Uterus (tissue), 4 donors: ENCODE measurements around the gene SLC7A5. TPM values are rescaled to one million over a fixed set of nuclear protein-coding genes. Genes with fewer than 3 reads are reported as not detected.

ENCODE experiments used
- DNase-seq, 2 donors: peaks; one replicate each; pipeline ENCODE4 v3.0.0-alpha.2; 2019 to 2020
- H3K27ac ChIP-seq, 2 donors: fragments of 200-600 bp; sonication (generic); 1 replicate in 1 of 2; 2 replicates in 1 of 2; pipeline ENCODE4 v1.5.1; 2016 to 2018
- H3K27me3 ChIP-seq, 2 donors: fragments of 200-600 bp; sonication (generic); one replicate each; pipeline ENCODE4 v1.5.1; 2018 to 2019; ENCODE audit warnings: control low read depth in 1 of 2
- H3K36me3 ChIP-seq, 2 donors: fragments of 200-600 bp; sonication (generic); one replicate each; pipeline ENCODE4 v1.5.1; 2019; ENCODE audit warnings: control low read depth in 1 of 2
- H3K4me1 ChIP-seq, 2 donors: fragments of 200-600 bp; sonication (generic); one replicate each; pipeline ENCODE4 v1.5.1; 2018 to 2019; ENCODE audit warnings: control low read depth in 1 of 2
- H3K4me3 ChIP-seq, 2 donors: fragments of 200-600 bp; sonication (generic); 1 replicate in 1 of 2; 2 replicates in 1 of 2; pipeline ENCODE4 v1.5.1; 2018 to 2019; ENCODE audit warnings: mild to moderate bottlenecking in 1 of 2
- H3K9me3 ChIP-seq, 2 donors: fragments of 200-600 bp; sonication (generic); one replicate each; pipeline ENCODE4 v1.5.1; 2019; ENCODE audit warnings: control low read depth in 1 of 2
- CTCF ChIP-seq, 4 experiments: fragments of 200-600 bp in 2 of 4; fragments of 450-650 bp in 2 of 4; sonication (generic) in 2 of 4; IDR thresholded peaks; one replicate each; pipeline ENCODE4 v1.5.1; 2016 to 2019; ENCODE audit warnings: antibody characterized with exemption in 4 of 4, mild to moderate bottlenecking in 2 of 4, moderate library complexity in 1 of 4
- POLR2A ChIP-seq, 2 donors: fragments of 450-650 bp; IDR thresholded peaks; one replicate each; pipeline ENCODE4 v1.6.1; 2016; ENCODE audit warnings: antibody characterized with exemption in 2 of 2, mild to moderate bottlenecking in 1 of 2, moderate library complexity in 1 of 2
- intact Hi-C: fragments of 100-400 bp; cut with DNase I; formaldehyde crosslinking; loops from one replicate; pipeline ENCODE4 v1.15.1; 2023; ENCODE audit warnings: low total_unique reads
- total RNA-seq, 4 donors: library from RNA; depleted of rRNA in 3 of 4; stranded (reverse); fragments of >200 nt in 3 of 4; gene quantifications; one replicate each; pipeline versions ENCODE4 v1.1.0 to v1.2.4, GENCODE V29; 2014 to 2023
- donor health status: DM: yes; HTN: yes; CAD: no.

SLC7A5 gene
- total RNA-seq, 4 donors from 2014 or later: 0.88 to 2.0 (median 1.3) TPM; not detected in 1

GRCh38 chr16:87854907-87855683, 14.2 kb downstream of the SLC7A5 start:
- no peak for DNase-seq
- no peaks in the 10 kb centered on the region for H3K36me3 ChIP-seq
- no peaks in the 10 kb centered on the region for H3K9me3 ChIP-seq
- no peak for TF ChIP-seq POLR2A (IDR thresholded peaks at IDR 0.05)
- no peak for TF ChIP-seq CTCF (IDR thresholded peaks at IDR 0.05)
- H3K27me3 ChIP-seq: no peaks in the 10 kb centered on the region
- intact Hi-C loops: no loop called here
- no peak overlapping the region for H3K27ac ChIP-seq
- no peak overlapping the region for H3K4me3 ChIP-seq
- no peaks in the 10 kb centered on the region for H3K4me1 ChIP-seq

- peak overlapping the region; percentile 16 to 28 for H3K4me3 ChIP-seq
- H3K27ac ChIP-seq: no peak overlapping the region
- intact Hi-C loops: no loop called here
Measured at GRCh38 chr16:87854053-87854906, 15.0 kb downstream of the SLC7A5 start.

GRCh38 chr16:87853411-87854052, 15.8 kb downstream of the SLC7A5 start:
- peak overlapping the region in 1 of 2 donors; percentile 59 for H3K27ac ChIP-seq

More at GRCh38 chr16:87854053-87854906, 15.0 kb downstream of the SLC7A5 start:
- Histone ChIP-seq H3K27me3 (no peaks in the 10 kb centered on the region), H3K9me3 (no peaks in the 10 kb centered on the region), H3K36me3 (no peaks in the 10 kb centered on the region), H3K4me1 (no peaks in the 10 kb centered on the region)
- DNase-seq: no peak
- TF ChIP-seq CTCF (IDR thresholded peaks at IDR 0.05) (no peak), POLR2A (IDR thresholded peaks at IDR 0.05) (no peak)

GRCh38 chr16:87851601-87852000, 17.7 kb downstream of the SLC7A5 start:
- intact Hi-C loops: no loop called here
- Histone ChIP-seq H3K27ac (no peak overlapping the region), H3K4me1 (no peaks in the 10 kb centered on the region)

More at GRCh38 chr16:87853411-87854052, 15.8 kb downstream of the SLC7A5 start:
- Histone ChIP-seq H3K4me3 (peak overlapping the region; percentile 16 to 28), H3K36me3 (no peaks in the 10 kb centered on the region), H3K27me3 (no peaks in the 10 kb centered on the region), H3K9me3 (no peaks in the 10 kb centered on the region), H3K4me1 (no peaks in the 10 kb centered on the region)
- DNase-seq: peak; percentile 87 to 90
- TF ChIP-seq POLR2A (IDR thresholded peaks at IDR 0.05) (peak in 1 of 2 donors; percentile 34), CTCF (IDR thresholded peaks at IDR 0.05) (no peak)
- intact Hi-C loops: no loop called here

More at GRCh38 chr16:87851601-87852000, 17.7 kb downstream of the SLC7A5 start:
- TF ChIP-seq CTCF (IDR thresholded peaks at IDR 0.05) (no peak), POLR2A (IDR thresholded peaks at IDR 0.05) (no peak)
- no peaks in the 10 kb centered on the region for H3K9me3 ChIP-seq
- H3K27me3 ChIP-seq: no peaks in the 10 kb centered on the region
- H3K36me3 ChIP-seq: no peaks in the 10 kb centered on the region
- no peak for DNase-seq
- H3K4me3 ChIP-seq: no peak overlapping the region
